Muscle of leg (tissue), 16 donors: Measurements from ENCODE around the gene DIRAS1. TPM values are rescaled to one million over a fixed set of nuclear protein-coding genes. Genes with fewer than 3 reads are reported as not detected.

Experiments used
- DNase-seq: peaks from one replicate; pipeline ENCODE4 v3.0.0; 2013
- H3K27ac ChIP-seq: one replicate; pipeline ENCODE4 v1.5.1; 2013; ENCODE audit warnings: mild to moderate bottlenecking, low read length, control low read depth
- H3K27me3 ChIP-seq: one replicate; pipeline ENCODE4 v1.6.1; 2013; ENCODE audit warnings: low read length; ENCODE audit not compliant: control insufficient read depth, insufficient read depth
- H3K36me3 ChIP-seq: one replicate; pipeline ENCODE4 v1.6.1; 2013; ENCODE audit warnings: low read length; ENCODE audit not compliant: control insufficient read depth, insufficient read depth
- H3K4me1 ChIP-seq: one replicate; pipeline ENCODE4 v1.6.1; 2013; ENCODE audit warnings: low read length; ENCODE audit not compliant: control insufficient read depth, insufficient read depth
- H3K4me3 ChIP-seq: one replicate; pipeline ENCODE4 v1.5.1; 2013; ENCODE audit warnings: low read length, control low read depth
- H3K9me3 ChIP-seq: replicated peaks from 2 replicates; pipeline ENCODE4 v1.6.1; 2013; ENCODE audit warnings: low read depth, low read length; ENCODE audit not compliant: control insufficient read depth
- WGBS: methylation state at CpG from one replicate; pipeline ENCODE4 v1.1.5; 2013; ENCODE audit warnings: missing lambda C conversion rate; ENCODE audit not compliant: insufficient coverage; 5-methylcytosine and 5-hydroxymethylcytosine counted together
- long read RNA-seq, 11 donors: transcript quantifications; one replicate each; lab custom pipeline, GENCODE V29; 2026
- polyA plus RNA-seq, 8 donors: library from polyadenylated mRNA; unstranded; fragments of 120-200 nt; gene quantifications; one replicate each; pipeline versions ENCODE4 v1.2.1 to v1.2.3, GENCODE V29; 2013; ENCODE audit warnings: inconsistent platforms in 1 of 8, low replicate concordance in 1 of 8; ENCODE audit not compliant: insufficient read length in 8 of 8, insufficient read depth in 1 of 8
- total RNA-seq: library from RNA; stranded (reverse); fragments of 120-200 nt; gene quantifications from one replicate; pipeline ENCODE4 v1.2.4, GENCODE V29; 2013

DIRAS1 gene, protein sequence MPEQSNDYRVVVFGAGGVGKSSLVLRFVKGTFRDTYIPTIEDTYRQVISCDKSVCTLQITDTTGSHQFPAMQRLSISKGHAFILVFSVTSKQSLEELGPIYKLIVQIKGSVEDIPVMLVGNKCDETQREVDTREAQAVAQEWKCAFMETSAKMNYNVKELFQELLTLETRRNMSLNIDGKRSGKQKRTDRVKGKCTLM
- total RNA-seq = 0.84 TPM
- polyA plus RNA-seq = 1 to 10 TPM; 1.9 to 4.9 (median 2.7) TPM
- long read RNA-seq, donor 1, partial matches to known transcripts = 0 of 1 reads
- long read RNA-seq, donor 1, other reads (novel, unspliced or antisense) = 0 of 1 reads
- long read RNA-seq, donor 2 = 0 reads
- long read RNA-seq, donor 3 = 0 reads
- long read RNA-seq, donor 4, partial matches to known transcripts = 0 of 2 reads
- long read RNA-seq, donor 4, other reads (novel, unspliced or antisense) = 0 of 2 reads
- long read RNA-seq, donor 5, partial matches to known transcripts = 0 of 4 reads
- long read RNA-seq, donor 5, other reads (novel, unspliced or antisense) = 0 of 4 reads
- long read RNA-seq, donor 6, partial matches to known transcripts = 0 of 2 reads
- long read RNA-seq, donor 6, other reads (novel, unspliced or antisense) = 0 of 2 reads
- long read RNA-seq, donor 7, partial matches to known transcripts = 0 of 1 reads
- long read RNA-seq, donor 7, other reads (novel, unspliced or antisense) = 0 of 1 reads
- long read RNA-seq, donor 8 = 0 reads
- long read RNA-seq, donor 9, partial matches to known transcripts = 0 of 2 reads
- long read RNA-seq, donor 9, other reads (novel, unspliced or antisense) = 0 of 2 reads
- long read RNA-seq, donor 10 = 0 reads
- long read RNA-seq, donor 11, partial matches to known transcripts = 0 of 1 reads
- long read RNA-seq, donor 11, other reads (novel, unspliced or antisense) = 0 of 1 reads

DNA sequence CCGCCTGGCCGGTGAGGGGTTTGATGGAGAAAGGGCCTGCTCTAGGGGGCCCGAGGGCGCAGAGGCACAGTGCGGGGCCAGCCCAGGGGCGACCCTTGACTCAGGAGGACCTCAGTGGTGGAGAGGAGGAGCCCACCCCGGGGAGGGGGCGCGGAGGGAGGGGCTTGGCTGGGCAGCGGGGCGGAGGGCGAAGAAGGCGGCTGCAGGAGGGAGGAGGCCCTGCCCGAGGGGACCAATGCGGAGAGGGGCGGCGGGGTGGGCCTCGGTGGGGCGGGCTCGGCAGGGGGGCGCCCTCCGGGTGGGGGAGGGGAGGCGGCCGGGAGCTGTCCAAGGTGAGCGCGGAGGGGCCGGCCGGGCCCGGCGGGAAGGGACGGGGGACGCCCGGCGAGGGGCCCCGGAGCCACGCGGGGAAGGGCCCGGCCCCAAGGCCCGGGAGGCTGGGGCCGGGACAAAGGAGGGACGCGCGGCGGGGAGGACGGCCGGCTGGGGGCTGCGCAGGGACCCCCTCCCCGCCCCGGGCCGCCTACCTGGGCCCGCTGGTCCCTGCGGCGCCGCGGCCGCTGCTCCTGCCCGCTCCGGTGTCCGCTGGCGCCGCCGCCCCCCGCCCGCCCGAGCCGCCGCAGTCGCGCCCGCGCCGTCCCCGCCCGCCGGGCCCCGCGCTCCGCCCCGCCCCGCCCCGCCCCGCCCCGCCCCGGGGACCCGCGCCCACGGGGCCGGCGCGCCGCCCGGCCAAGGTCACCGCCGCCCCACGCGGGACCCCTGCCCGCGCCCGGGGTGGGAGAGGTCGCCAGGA is at the start of gene DIRAS1:
Gene DIRAS1, minus strand, starts transcription at position 596 of the 793 bp plus-strand sequence. CDS start 3,566 bp downstream, outside the sequence.
- Histone ChIP-seq H3K4me3 (peak within 1 kb of the TSS; percentile 34), H3K9me3 (no peaks in the 10 kb centered on the region), H3K27me3 (peaks cover 24% of the 10 kb centered on the region), H3K27ac (no peak within 1 kb of the TSS), H3K4me1 (peaks cover 32% of the 10 kb centered on the region), H3K36me3 (no peaks in the 10 kb centered on the region)
- WGBS = under 1% methylated on average over 88 of the region's 100 CpGs
- DNase-seq = no peak

DNA sequence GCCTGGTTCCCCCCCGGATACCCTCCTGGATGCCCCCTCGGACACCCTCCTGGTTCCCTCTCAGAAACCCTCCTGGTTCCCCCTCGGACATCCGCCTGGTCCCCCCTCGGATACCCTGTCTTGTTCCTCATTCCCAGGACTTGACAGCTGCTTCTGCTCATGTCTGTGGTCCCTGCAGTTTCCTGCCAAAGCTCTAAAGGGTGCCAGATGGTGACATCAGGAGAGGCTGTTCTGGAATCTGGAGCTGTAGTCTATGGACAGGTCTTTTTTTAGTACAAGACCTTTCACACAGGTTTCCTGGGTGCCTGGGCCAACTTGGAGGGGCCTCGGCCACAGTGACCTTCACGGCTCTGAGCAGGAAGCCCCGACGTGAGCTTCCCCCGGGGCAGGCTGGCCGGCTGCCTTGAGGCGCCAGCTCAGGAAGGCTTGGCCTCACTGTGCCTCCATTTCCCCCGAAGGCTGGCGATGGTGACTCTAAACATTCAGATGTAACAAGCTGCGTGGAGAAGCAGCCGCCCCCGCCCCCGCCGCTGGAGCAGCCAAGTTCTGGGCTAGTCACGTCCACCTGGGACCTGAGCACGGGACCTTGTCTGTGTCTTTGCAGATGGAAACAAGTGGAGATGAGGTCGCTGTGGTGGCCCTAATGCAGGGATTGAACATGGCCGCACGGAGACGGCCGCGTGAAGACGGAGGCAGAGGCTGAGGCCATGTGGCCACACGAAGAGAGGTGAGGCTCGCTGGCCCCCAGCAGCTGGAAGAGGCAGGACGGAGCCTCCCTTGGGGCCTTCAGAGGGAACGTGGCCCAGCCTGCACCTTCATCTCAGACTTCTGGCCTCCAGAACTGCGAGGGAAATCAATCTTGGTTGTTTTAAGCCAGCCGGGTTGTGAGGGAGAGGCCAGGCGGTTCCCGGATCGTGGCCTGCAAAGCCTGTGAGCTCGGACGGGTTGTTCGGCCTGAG is 49.2 kb upstream of the DIRAS1 start:
- DNase-seq = peak; percentile 94
- Histone ChIP-seq H3K36me3 (peaks cover 34% of the 10 kb centered on the region), H3K27ac (peak overlapping the region; percentile 97), H3K9me3 (no peaks in the 10 kb centered on the region), H3K27me3 (no peaks in the 10 kb centered on the region), H3K4me1 (peaks cover 53% of the 10 kb centered on the region), H3K4me3 (no peak overlapping the region)
- WGBS = 37% methylated on average over 32 of the region's 40 CpGs

DNA sequence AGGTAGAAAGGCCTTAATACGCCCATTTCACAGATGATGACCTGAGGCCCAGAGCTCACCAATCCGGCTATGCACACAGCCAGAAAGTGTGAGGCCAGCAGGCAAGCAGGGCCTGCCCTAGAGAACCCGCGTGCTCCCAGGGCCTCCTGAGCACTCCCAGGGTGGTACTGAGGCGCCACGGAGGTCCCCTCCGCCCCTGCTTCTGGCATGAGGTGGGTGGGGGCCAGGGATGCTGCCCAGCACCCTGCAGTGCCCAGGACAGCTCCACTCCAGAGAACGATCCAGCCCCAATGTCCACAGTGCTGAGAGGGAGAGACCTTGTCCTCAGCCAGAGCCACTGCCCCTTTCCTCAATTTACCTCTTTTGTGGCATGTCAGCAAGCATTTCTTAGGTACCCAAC is 48.0 kb upstream of the DIRAS1 start:
- no peak overlapping the region for H3K27ac ChIP-seq
- H3K4me1 ChIP-seq = peaks cover 42% of the 10 kb centered on the region
- H3K36me3 ChIP-seq = peaks cover 43% of the 10 kb centered on the region
- no peaks in the 10 kb centered on the region for H3K9me3 ChIP-seq
- WGBS = 82% methylated on average over 8 of the region's 8 CpGs
- H3K27me3 ChIP-seq = no peaks in the 10 kb centered on the region
- no peak for DNase-seq
- no peak overlapping the region for H3K4me3 ChIP-seq

DNA sequence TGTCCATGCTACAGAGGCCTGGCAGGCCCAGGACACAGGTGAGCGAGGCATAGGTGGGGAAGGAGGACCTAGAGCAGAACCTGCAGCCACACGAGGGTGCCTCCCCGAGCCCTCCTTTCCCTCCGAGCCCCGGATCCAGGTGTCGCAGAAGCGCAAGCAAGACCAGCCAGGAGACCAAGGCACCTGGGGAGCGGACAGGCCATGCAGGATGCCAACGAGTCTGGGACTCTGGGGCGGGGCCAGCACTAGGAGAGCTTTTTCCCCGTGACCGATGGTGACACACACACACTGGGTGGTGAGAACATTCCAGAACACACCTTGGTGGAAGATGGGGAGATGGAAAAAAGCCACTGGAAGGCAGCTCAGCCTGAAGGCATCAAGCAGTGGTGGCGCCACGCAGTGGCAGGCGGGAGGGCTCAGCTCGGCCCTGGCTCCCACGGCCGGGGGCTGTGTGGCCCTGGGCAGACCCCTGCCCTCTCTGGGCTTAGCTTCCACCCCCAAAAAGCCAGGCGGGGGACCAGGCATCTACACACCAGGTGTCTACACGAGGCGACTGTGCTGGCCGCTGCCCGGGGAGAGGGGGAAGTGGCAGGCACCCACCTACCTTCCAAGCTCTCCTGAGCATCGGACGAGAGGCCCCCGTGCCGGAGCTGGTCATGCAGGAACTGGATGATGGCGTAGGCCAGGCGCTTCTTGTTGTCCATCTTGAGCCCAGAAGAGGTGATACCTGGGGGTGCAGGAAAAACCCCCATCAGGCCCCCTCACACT is 47.4 kb upstream of the DIRAS1 start:
- WGBS = 87% methylated on average over 18 of the region's 29 CpGs
- Histone ChIP-seq H3K4me3 (no peak overlapping the region), H3K27ac (no peak overlapping the region), H3K9me3 (no peaks in the 10 kb centered on the region), H3K36me3 (peaks cover 49% of the 10 kb centered on the region), H3K27me3 (no peaks in the 10 kb centered on the region), H3K4me1 (peaks cover 37% of the 10 kb centered on the region)
- DNase-seq = no peak

DNA sequence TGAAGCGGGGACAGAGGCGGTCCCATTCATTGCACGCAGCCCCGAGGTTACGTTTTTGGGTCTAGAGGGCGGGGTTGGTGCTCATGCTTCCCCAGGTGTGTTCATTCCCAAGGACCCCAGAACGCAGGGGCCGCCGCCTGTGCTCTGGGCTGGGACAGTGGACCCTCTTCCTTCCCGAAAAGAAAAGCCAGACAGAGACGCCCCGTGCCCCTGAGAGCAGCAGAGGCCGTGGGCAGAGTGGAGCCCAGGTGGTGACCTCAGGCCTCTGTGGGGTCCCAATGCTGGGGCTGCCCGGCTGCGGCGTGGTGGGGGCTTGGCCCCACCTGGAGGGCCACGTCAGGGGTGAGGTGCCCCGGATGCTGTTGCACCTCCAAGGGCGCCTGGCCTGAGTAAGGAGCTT is 46.5 kb upstream of the DIRAS1 start:
- Histone ChIP-seq H3K36me3 (peaks cover 57% of the 10 kb centered on the region), H3K27me3 (no peaks in the 10 kb centered on the region), H3K4me3 (no peak overlapping the region), H3K9me3 (no peaks in the 10 kb centered on the region), H3K27ac (no peak overlapping the region), H3K4me1 (peaks cover 37% of the 10 kb centered on the region)
- DNase-seq = no peak
- 89% methylated on average over 19 of the region's 19 CpGs for WGBS

DNA sequence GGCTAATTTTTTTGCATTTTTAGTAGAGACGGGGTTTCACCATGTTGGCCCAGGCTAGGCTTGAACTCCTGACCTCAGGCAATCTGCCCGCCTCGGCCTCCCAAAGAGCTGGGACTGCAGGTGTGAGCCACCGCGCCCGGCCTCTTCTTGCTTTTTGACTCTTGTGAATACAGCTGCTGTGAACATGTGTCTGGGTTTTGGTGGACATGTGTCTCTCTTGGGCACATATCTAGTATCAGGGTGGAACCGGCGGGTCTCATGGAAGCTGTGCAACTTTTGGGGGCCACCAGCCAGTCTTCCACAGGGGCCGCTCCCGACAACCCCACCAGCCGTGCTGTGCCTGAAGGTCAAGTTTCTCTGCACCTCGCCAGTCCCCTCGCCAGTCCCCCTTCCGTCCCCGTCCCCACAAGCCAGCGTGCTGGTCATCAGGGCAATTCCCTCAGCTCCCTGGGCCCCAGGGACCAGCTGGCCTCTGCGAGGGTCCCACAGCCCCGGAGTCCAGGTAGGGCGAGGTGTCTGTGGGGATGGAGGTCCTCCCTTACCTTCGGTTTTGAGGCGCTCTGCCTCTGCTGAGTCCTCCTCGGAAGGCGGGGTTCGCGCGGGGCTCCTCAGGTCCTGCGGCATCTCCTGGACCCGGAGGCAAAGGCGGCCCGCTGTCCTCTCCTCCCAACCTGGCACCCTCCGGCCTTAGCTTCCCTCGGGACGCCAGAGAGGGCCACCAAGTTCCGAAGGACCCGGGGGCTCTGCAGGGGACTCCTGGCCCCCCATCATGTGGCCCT is 45.6 kb upstream of the DIRAS1 start:
- Histone ChIP-seq H3K4me1 (peaks cover 28% of the 10 kb centered on the region), H3K9me3 (no peaks in the 10 kb centered on the region), H3K27me3 (no peaks in the 10 kb centered on the region), H3K36me3 (peaks cover 66% of the 10 kb centered on the region), H3K4me3 (no peak overlapping the region), H3K27ac (no peak overlapping the region)
- no peak for DNase-seq
- 94% methylated on average over 34 of the region's 35 CpGs for WGBS

DNA sequence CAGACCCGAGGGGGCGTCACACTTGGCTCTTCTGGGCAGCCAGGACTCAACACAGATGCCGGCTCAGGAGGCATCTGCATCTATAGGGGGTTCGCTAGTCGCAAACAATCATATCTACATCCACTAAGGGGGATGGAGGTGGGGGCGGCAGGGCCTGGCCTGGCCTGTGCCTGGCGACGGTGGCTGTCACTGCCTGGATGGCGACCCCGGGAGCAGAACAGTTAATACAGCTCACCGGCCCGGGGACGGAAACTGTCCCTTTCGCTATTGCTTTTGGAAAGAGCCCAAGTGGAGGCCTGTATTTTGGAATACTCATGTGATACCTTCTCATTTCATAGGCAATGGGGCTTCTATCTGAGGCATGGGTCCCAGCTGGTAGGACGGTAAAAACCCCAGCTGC is 44.2 kb upstream of the DIRAS1 start:
- WGBS = 100% methylated on average over 4 of the region's 15 CpGs
- Histone ChIP-seq H3K4me3 (no peak overlapping the region), H3K36me3 (peaks cover 80% of the 10 kb centered on the region), H3K4me1 (peaks cover 15% of the 10 kb centered on the region), H3K27ac (no peak overlapping the region), H3K27me3 (no peaks in the 10 kb centered on the region), H3K9me3 (no peaks in the 10 kb centered on the region)
- DNase-seq = no peak

DNA sequence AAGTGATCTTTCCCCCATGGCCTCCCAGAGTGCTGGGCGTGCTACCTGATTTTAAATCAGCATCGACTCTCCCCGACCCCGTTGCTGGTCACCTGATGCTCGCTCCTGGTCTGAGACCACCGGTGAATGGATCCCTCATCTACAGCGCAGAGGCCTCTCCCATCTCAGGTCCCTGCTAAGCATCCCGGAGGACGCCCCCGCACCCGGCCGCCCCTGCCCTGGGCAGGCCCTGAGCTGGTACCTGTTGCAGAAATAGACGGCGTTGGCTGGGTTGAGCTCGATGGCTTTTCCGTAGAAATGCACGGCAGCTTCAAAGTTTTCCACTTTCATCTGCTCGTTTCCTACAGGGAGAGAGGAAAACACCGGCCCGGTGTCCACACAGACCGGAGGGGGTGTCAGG is 43.8 kb upstream of the DIRAS1 start:
- Histone ChIP-seq H3K9me3 (no peaks in the 10 kb centered on the region), H3K36me3 (peaks cover 81% of the 10 kb centered on the region), H3K27me3 (no peaks in the 10 kb centered on the region), H3K4me1 (peaks cover 11% of the 10 kb centered on the region), H3K27ac (no peak overlapping the region), H3K4me3 (no peak overlapping the region)
- DNase-seq = no peak
- WGBS = 92% methylated on average over 17 of the region's 21 CpGs
